HG03432 (cell line): ENCODE data around the gene SURF2.
A peak's percentile ranks its signal among the peaks of the same experiment; 100 is the strongest.

ENCODE experiments used
- ATAC-seq: cut with Tn5 transposase; IDR thresholded peaks from one replicate; pipeline ENCODE4 v1.9.1; 2021; ENCODE audit warnings: mild to moderate bottlenecking, moderate library complexity; ENCODE audit not compliant: unreplicated experiment

SURF2 gene

DNA sequence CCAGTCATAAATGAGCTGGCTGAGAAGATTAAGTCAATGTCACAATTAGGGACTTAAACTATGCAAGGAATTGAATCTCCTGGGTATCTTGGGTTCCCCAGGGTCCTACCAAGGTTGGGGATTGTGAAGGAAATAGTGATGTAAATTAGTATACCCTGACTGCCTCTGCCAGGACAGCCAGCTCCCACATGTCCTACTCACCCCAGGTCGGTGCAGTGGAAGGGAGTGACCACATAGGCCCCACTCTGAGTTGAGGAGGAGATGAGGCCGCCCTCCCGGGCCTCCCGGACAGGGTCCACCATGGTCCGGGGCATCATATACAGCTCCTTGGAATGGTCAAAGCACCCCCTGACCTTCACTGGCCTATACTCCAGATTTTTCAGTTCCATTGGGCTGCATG is 2.8 kb upstream of the SURF2 start:
- ATAC-seq: no peak

GRCh38 chr9:133354766-133355165 is 1.6 kb upstream of the SURF2 start:
- no peak for ATAC-seq

DNA sequence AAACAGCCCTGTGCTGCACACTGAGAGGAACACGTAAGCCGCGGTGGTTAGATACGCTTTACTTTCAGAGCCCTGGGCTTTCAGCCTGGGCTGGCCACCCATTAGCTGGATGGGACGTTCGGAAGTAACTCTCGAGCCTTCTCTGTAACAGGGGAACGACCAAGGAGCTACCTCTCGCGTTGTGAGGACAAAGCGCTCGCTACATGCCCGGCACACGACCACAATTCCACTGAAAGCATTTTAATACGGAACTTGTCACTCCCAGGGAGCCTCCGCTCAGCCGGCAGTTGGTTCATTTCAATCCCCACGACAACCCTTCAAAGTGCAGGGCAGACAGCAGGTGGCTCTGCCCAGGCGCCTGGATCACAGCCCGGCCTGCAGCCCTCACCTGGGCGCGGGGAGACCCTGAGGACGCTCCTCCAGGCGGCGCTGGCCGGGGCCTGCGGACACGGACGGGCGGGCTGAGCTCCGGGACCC is 431 bp upstream of the SURF2 start:
- ATAC-seq: peak; percentile 28

DNA sequence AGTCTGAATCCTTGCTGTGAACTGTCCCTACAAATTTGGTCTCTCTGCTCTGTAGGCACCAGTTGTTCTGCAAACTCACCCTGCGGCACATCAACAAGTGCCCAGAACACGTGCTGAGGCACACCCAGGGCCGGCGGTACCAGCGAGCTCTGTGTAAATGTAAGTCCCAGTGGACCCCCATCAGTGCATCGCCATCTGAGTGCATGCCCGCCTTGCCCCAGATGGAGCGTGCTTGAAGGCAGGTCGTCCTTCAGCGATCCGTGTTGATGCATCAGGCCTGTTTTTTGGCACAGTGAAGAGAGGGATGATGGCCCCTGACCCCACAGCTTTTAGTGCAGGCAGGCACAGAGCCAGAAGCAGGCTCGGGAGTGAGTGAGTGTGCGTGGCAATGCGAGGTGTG is 1.3 kb downstream of the SURF2 start:
- ATAC-seq: no peak

GRCh38 chr9:133359399-133360175 is 3.2 kb downstream of the SURF2 start:
- ATAC-seq: no peak

- no peak for ATAC-seq
Measured at GRCh38 chr9:133360400-133361393, 4.3 kb downstream of the SURF2 start.

DNA sequence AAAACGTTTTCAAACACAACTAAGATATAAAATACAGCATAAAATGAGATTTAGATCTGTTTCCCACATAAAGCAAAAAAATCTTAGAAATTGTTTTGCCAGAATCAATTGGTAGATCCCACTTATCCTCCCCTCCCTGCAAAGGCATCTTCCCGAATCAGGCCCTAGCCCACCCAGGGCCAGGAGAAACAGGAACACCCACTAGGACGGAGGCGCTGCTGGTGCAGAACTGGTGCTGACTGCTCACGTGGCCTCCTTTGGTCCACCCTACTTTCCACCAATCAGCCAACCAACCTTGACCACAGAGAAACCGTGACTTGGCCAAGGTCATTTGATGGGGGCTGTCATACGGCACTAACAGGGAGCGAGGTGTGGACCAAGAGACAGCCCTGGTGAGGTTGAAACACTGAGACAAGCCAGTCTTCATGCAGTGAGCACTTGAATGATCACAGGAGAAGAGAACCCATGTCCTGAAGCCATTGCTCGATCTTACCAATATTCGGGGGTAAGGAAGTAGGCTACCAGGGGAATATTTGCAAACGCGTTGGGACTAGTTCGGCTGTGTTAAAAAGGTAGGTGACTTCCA is 5.2 kb downstream of the SURF2 start:
- ATAC-seq: no peak

DNA sequence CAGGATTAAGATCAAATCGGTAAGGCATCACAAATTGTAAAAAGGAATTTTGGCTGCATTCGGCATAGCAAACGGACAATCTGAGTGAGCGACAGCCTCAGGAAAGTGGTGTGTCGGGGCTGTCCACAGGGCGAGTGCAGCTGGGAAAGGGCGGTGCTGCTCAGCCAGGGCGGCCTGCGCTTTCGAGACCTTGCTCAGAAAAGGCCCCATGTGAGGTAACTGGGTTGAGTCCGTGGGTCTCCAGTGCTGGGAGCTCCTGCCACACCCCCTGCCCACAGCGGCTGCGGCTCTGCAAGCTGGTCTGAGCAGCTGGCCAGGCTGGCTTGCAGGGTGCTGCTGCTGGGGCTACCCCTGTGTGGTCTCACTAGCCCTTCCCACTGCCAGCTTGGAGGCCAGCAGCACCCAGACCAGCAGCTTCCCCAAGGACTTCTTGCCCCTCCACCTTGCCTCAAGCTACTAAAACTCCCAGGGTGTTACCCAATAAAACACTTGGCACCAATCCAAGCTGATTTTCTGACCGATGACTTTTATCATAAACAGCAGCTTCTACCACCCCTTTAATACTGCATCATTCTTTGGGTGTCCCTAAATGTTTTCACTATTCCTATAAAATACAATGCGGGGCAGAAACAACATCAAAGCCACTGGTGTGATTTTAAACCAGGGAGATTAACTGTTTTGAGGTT is 6.2 kb downstream of the SURF2 start:
- ATAC-seq: no peak

DNA sequence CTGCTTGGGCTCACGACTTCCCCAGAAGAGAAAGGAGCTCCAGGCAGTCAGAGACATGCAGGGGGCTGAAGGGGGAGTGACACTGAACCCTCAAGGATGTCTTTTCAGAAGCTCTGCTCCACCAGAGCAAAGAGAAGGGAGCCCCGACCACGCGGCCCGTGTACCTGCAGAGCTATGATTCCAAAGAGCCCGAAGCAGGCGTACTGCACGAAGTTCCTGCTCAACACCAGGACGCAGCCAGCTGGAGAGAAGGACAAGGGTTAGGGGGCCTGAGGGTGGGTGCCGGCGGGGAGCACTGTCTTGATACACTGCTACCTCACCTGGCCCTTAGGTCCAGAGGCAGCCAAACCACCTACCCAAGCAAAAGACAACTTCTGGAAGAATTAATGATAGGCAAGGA is 10.1 kb downstream of the SURF2 start:
- no peak for ATAC-seq

- no peak for ATAC-seq
Measured at GRCh38 chr9:133367221-133367620, 10.9 kb downstream of the SURF2 start.

GRCh38 chr9:133367778-133368177 is 11.4 kb downstream of the SURF2 start:
- ATAC-seq: no peak

DNA sequence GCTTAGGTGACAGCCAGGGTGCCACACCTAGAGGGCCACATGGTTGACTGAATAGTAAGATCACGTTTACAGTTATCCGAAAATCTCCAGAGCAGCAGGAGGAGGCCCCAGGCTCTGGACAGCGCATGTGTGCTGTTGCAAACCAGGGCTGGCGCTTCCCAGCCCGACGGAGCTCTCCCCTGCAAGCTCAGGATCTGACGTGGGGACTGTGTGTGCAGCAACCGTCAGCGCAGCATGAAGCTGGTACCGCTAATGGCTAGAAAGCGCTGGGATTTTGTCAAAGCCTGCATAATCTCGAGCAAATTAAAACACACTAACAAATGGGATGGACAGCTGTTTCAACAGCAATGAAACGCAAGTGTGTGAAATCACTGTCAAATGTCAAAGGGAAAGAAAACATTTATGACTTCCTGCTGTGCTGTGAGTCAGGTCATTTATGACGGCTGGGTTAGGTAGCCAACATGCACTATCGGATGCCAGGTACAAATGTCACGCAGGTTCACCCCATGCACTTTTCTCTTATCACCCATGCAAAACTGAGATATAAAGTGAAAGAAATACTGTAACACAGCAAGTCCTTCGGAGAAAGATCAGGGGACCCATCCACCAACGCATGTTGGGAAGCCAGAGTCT is 12.0 kb downstream of the SURF2 start:
- ATAC-seq: no peak

DNA sequence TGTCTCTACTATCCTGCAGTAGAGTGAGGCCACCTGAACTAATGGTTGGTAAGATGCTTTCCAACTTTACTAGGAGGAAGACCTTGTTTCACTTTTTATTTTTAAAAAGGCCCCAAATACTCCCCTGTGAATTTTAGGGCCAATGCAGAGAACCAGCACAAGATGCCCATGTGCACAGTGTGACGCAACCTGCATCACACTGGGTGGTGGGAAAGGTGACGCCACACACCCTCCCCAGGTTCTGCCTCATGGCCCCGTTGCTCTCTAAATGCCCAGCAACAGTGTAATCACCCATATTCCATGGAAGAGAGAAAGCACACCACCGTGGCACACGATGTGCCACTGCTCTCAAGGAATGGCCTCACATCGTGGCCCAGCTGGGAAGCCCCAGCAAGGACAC is 13.1 kb downstream of the SURF2 start:
- no peak for ATAC-seq

DNA sequence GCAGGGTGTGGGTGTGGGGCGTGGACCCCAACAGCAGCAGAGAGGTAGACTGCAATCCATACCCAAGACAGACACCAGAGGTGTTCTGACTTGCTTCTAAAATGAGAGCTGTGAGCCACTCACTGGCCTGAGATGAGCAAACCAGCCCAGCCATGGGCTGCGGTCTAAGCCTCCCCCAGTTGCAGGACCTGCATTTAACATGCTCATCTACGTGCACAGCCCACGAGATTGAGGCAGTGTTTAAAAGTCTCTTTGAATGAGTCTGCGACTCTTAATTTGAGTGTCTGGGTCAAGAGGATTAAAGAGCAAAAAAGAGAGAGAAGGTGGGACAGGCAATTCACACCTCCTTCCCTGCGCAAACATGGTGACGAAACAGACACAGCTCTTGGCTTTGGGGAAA is 13.6 kb downstream of the SURF2 start:
- ATAC-seq: no peak

DNA sequence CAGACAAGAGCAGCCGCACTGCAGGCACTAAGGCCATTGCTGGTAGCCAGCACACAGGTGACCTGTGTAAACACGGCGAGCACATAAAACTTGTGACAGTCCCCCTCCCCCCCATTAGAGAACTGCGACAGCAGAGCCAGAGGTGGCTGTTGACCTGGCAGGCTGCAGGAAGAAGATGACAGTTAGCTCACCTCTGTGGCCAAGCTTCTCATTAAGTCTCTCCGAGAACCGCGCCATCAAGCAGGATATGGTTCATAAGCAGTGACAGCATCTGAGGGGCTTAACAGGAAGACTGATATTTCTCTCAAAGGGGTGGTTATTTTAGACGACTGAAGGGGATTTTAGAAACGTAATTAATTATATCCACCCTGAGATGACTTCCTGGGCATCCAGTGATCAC is 14.3 kb downstream of the SURF2 start:
- ATAC-seq: no peak

GRCh38 chr9:133371261-133371711 is 14.9 kb downstream of the SURF2 start:
- no peak for ATAC-seq

GRCh38 chr9:133372144-133372543 is 15.8 kb downstream of the SURF2 start:
- ATAC-seq: no peak

DNA sequence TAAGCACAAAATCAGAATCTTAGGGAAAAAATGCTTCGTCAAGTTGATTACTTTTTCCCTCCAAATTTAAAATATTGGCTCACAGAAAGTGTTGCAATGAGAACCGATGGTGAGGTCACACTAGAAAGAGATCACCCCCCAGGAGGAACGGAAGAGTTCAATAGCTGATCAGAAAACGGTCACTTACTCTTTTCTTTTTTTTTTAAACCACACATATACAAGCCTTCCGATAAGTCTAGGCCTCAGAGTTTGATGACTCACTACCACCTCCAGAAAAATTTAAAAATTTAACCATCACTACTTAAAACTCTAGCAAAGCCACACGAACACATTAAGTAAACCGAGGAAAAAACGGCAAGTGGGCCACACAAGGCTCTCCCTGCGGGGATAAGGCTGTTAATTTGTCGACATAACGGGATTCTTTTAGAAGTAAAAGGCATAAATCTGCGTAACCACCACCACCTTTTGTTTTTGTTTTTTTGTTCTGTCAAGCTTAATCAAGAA is 18.3 kb downstream of the SURF2 start:
- no peak for ATAC-seq

GRCh38 chr9:133375116-133375723 is 18.9 kb downstream of the SURF2 start:
- peak; percentile 7 for ATAC-seq
